ENCODE results near the gene SAMD4B. TPM values are rescaled to one million over a fixed set of nuclear protein-coding genes. Genes with fewer than 3 reads are reported as not detected.
A peak's percentile ranks its signal among the peaks of the same experiment; 100 is the strongest.

The SAMD4B gene
- total RNA-seq, 1 donor from 2014 or later, result 100 TPM

GRCh38 chr19:39384839-39385568 lies 42.8 kb downstream of the SAMD4B start:
- Mint-ChIP-seq H3K27ac (ENCODE audit: unreplicated experiment) (peak overlapping the region; percentile 47), H3K4me3 (ENCODE audit: unreplicated experiment) (no peak overlapping the region), H3K27me3 (ENCODE audit: unreplicated experiment) (no peaks in the 10 kb centered on the region), H3K9me3 (ENCODE audit: unreplicated experiment) (no peaks in the 10 kb centered on the region), H3K4me1 (ENCODE audit: unreplicated experiment) (peaks cover 5% of the 10 kb centered on the region), H3K36me3 (ENCODE audit: unreplicated experiment) (peaks cover 41% of the 10 kb centered on the region)
- no peak for DNase-seq (ENCODE audit: extremely low spot score, unreplicated experiment)
- TF ChIP-seq, protein P1, sequence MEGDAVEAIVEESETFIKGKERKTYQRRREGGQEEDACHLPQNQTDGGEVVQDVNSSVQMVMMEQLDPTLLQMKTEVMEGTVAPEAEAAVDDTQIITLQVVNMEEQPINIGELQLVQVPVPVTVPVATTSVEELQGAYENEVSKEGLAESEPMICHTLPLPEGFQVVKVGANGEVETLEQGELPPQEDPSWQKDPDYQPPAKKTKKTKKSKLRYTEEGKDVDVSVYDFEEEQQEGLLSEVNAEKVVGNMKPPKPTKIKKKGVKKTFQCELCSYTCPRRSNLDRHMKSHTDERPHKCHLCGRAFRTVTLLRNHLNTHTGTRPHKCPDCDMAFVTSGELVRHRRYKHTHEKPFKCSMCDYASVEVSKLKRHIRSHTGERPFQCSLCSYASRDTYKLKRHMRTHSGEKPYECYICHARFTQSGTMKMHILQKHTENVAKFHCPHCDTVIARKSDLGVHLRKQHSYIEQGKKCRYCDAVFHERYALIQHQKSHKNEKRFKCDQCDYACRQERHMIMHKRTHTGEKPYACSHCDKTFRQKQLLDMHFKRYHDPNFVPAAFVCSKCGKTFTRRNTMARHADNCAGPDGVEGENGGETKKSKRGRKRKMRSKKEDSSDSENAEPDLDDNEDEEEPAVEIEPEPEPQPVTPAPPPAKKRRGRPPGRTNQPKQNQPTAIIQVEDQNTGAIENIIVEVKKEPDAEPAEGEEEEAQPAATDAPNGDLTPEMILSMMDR (IDR thresholded peaks at IDR 0.05), result no peak

- Mint-ChIP-seq H3K4me3 (ENCODE audit: unreplicated experiment) (no peak overlapping the region), H3K27ac (ENCODE audit: unreplicated experiment) (peak overlapping the region; percentile 47), H3K27me3 (ENCODE audit: unreplicated experiment) (no peaks in the 10 kb centered on the region), H3K36me3 (ENCODE audit: unreplicated experiment) (peaks cover 40% of the 10 kb centered on the region), H3K9me3 (ENCODE audit: unreplicated experiment) (no peaks in the 10 kb centered on the region), H3K4me1 (ENCODE audit: unreplicated experiment) (peaks cover 9% of the 10 kb centered on the region)
- TF ChIP-seq, protein P1 (IDR thresholded peaks at IDR 0.05), result no peak
- DNase-seq (ENCODE audit: extremely low spot score, unreplicated experiment), result no peak
These were observed 43.6 kb downstream of the SAMD4B start for GRCh38 chr19:39385629-39386411.

DNA sequence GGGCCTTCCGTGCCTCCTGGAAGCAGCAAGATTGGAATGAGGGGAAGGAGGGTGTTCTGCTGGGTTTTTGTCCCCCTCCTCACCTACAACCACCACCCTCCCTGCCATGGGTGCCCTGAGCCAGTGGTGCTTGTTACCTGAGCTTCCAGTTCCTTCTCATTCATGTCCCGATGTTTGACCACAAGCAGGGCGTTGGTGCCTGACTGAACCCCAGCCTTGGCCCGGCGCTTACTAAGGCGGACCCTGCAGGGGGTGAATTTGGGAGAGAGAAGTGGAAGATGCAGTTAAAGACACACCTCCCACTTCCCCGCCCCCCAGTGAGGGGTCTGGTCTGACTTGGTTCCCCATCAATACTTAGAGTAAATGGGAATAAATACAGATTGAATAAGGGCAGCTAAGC lies 44.3 kb downstream of the SAMD4B start:
- H3K9me3 Mint-ChIP-seq (ENCODE audit: unreplicated experiment), result no peaks in the 10 kb centered on the region
- H3K4me1 Mint-ChIP-seq (ENCODE audit: unreplicated experiment), result peaks cover 15% of the 10 kb centered on the region
- H3K4me3 Mint-ChIP-seq (ENCODE audit: unreplicated experiment), result no peak overlapping the region
- no peaks in the 10 kb centered on the region for H3K27me3 Mint-ChIP-seq (ENCODE audit: unreplicated experiment)
- no peak for DNase-seq (ENCODE audit: extremely low spot score, unreplicated experiment)
- H3K36me3 Mint-ChIP-seq (ENCODE audit: unreplicated experiment), result peaks cover 32% of the 10 kb centered on the region
- no peak overlapping the region for H3K27ac Mint-ChIP-seq (ENCODE audit: unreplicated experiment)
- TF ChIP-seq, protein P1 (IDR thresholded peaks at IDR 0.05), result no peak

DNA sequence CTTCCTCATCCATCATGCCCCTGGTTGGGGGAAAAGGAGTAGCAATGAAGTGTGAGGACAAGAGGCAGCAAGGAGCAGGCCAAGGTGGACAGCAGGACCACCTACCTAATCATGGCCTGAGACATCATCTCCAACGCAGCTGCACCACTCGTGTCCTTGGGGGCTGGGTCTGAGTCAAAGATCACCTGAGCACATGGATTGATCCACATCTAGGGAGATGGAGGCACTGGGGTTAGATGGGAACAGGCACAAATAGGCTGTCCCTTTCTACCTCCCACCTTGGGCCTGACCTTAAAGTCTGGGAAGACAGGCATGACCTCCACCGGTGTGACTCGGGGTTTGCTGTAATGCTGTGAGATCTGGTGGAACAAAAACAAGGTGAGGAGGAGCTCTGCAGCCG lies 46.4 kb downstream of the SAMD4B start:
- H3K27ac Mint-ChIP-seq (ENCODE audit: unreplicated experiment), result peak overlapping the region; percentile 55
- H3K27me3 Mint-ChIP-seq (ENCODE audit: unreplicated experiment), result no peaks in the 10 kb centered on the region
- peak overlapping the region; percentile 50 for H3K4me3 Mint-ChIP-seq (ENCODE audit: unreplicated experiment)
- H3K4me1 Mint-ChIP-seq (ENCODE audit: unreplicated experiment), result peaks cover 22% of the 10 kb centered on the region
- peaks cover 30% of the 10 kb centered on the region for H3K36me3 Mint-ChIP-seq (ENCODE audit: unreplicated experiment)
- TF ChIP-seq, protein P1 (IDR thresholded peaks at IDR 0.05), result no peak
- DNase-seq (ENCODE audit: extremely low spot score, unreplicated experiment), result no peak
- no peaks in the 10 kb centered on the region for H3K9me3 Mint-ChIP-seq (ENCODE audit: unreplicated experiment)

Measured in osteocyte (in vitro differentiated cells).